ENCODE results near the gene IBA57.

The IBA57 gene

GRCh38 chr1:228145463-228146416 lies 19.9 kb upstream of the IBA57 start:
- no peak for FAIRE-seq

- no peak for FAIRE-seq
These were observed 19.0 kb upstream of the IBA57 start for GRCh38 chr1:228146417-228147150.

GRCh38 chr1:228147151-228147693 lies 18.4 kb upstream of the IBA57 start:
- no peak for FAIRE-seq

- no peak for FAIRE-seq
These were observed 17.8 kb upstream of the IBA57 start for GRCh38 chr1:228147768-228148167.

GRCh38 chr1:228148196-228148861 lies 17.3 kb upstream of the IBA57 start:
- FAIRE-seq = no peak

GRCh38 chr1:228148935-228149405 lies 16.6 kb upstream of the IBA57 start:
- no peak for FAIRE-seq

GRCh38 chr1:228149406-228150119 lies 16.0 kb upstream of the IBA57 start, which contains the start of gene GJC2:
TSS of gene GJC2 (plus strand) at chr1:228149930. CDS start at chr1:228157759, 7,829 bp downstream.
- FAIRE-seq = no peak

GRCh38 chr1:228150120-228150460 lies 15.5 kb upstream of the IBA57 start:
- FAIRE-seq = no peak

GRCh38 chr1:228150461-228151179 lies 15.0 kb upstream of the IBA57 start:
- no peak for FAIRE-seq

GRCh38 chr1:228151180-228151925 lies 14.3 kb upstream of the IBA57 start:
- no peak for FAIRE-seq

- no peak for FAIRE-seq
These were observed 13.3 kb upstream of the IBA57 start for GRCh38 chr1:228152097-228152917.

- no peak for FAIRE-seq
These were observed 12.7 kb upstream of the IBA57 start for GRCh38 chr1:228152918-228153258.

GRCh38 chr1:228154021-228154669 lies 11.5 kb upstream of the IBA57 start:
- no peak for FAIRE-seq

- FAIRE-seq = no peak
These were observed 10.7 kb upstream of the IBA57 start for GRCh38 chr1:228154670-228155571.

GRCh38 chr1:228155596-228156514 lies 9.7 kb upstream of the IBA57 start:
- FAIRE-seq = no peak

- no peak for FAIRE-seq
These were observed 9.1 kb upstream of the IBA57 start for GRCh38 chr1:228156515-228156881.
